GM12878 (cell line): ENCODE data around the gene GEMIN7. TPM values are rescaled to one million over a fixed set of nuclear protein-coding genes. Genes with fewer than 3 reads are reported as not detected.
A peak's percentile ranks its signal among the peaks of the same experiment; 100 is the strongest.

Experiments
- ATAC-seq: fragments of 200-7000 bp; cut with Tn5 transposase; 3 replicates; pipeline ENCODE4 v1.9.1; 2020; ENCODE audit warnings: mild to moderate bottlenecking, moderate library complexity
- BruUV-seq: library from RNA; stranded (reverse); fragments of 400-500 nt; replicated peaks from 2 replicates; lab custom pipeline; 2021; lab: Mats Ljungman, UMichigan
- CTCF ChIA-PET: fragments of 300-600 bp; sonication (Branson Sonifier 250); formaldehyde crosslinking; extraction: SDS; loops from one replicate; lab custom pipeline; 2021; ENCODE audit warnings: inconsistent platforms; lab: Yijun Ruan, JAX
- POLR2A ChIA-PET: fragments of 350-600 bp; formaldehyde crosslinking; extraction: SDS; loops from one replicate; lab custom pipeline; 2021; ENCODE audit warnings: inconsistent platforms; lab: Charles Lee
- RAD21 ChIA-PET: fragments of 300-600 bp; sonication (Branson Sonifier 250); formaldehyde crosslinking; loops from one replicate; lab custom pipeline; 2023; ENCODE audit warnings: antibody characterized with exemption; ENCODE audit not compliant: unreplicated experiment; lab: Charles Lee
- SMC1A ChIA-PET: fragments of 300-600 bp; sonication (Branson Sonifier 250); formaldehyde crosslinking; loops from one replicate; lab custom pipeline; 2023; ENCODE audit not compliant: unreplicated experiment, uncharacterized antibody; lab: Charles Lee
- DNase-seq: peaks from one replicate; pipeline ENCODE4 v3.0.0-alpha.2; 2011; ENCODE audit warnings: low read depth, low spot score
- FAIRE-seq: peaks from 3 replicates; lab custom pipeline; 2011; peaks lifted over from hg19 to GRCh38; lab: Jason Lieb, UNC
- H2AFZ ChIP-seq: 2 replicates; pipeline ENCODE4 v1.6.0; 2011; ENCODE audit warnings: low read depth, low read length, control low read depth; ENCODE audit not compliant: control insufficient read depth
- H3K27ac ChIP-seq: 2 replicates; pipeline ENCODE4 v1.5.1; 2011; ENCODE audit warnings: control low read depth; ENCODE audit not compliant: control insufficient read depth, insufficient read depth
- H3K27me3 ChIP-seq, 2 experiments: replicated peaks in 1 of 2; 2 replicates each; pipeline versions ENCODE4 v1.6.0 to v1.6.1; 2011; ENCODE audit warnings: low read length in 1 of 2; ENCODE audit not compliant: control insufficient read depth in 2 of 2, insufficient read depth in 2 of 2
- H3K36me3 ChIP-seq, 2 experiments: 2 replicates each; pipeline ENCODE4 v1.5.1; 2011; ENCODE audit warnings: low read length in 1 of 2; ENCODE audit not compliant: control insufficient read depth in 2 of 2, insufficient read depth in 2 of 2
- H3K4me1 ChIP-seq: 2 replicates; pipeline ENCODE4 v1.6.1; 2011; ENCODE audit warnings: mild to moderate bottlenecking, low read length, moderate library complexity, mixed read lengths; ENCODE audit not compliant: control insufficient read depth, insufficient read depth
- H3K4me2 ChIP-seq: 2 replicates; pipeline ENCODE4 v1.6.0; 2011; ENCODE audit warnings: control low read depth; ENCODE audit not compliant: control insufficient read depth, insufficient read depth
- H3K4me3 ChIP-seq: fragments of 200-600 bp; sonication (generic); 2 replicates; pipeline ENCODE4 v1.5.1; 2016
- H3K79me2 ChIP-seq: 2 replicates; pipeline ENCODE4 v1.6.0; 2011; ENCODE audit warnings: low read length; ENCODE audit not compliant: control insufficient read depth, insufficient read depth
- H3K9ac ChIP-seq: 2 replicates; pipeline ENCODE4 v1.8.0; 2011; ENCODE audit warnings: low read length, control low read depth, mixed read lengths; ENCODE audit not compliant: control insufficient read depth, insufficient read depth
- H3K9me3 ChIP-seq: replicated peaks from 3 replicates; pipeline ENCODE4 v1.5.1; 2011; ENCODE audit warnings: mild to moderate bottlenecking, low read length; ENCODE audit not compliant: control insufficient read depth, insufficient read depth
- H4K20me1 ChIP-seq: 2 replicates; pipeline ENCODE4 v1.6.0; 2011; ENCODE audit not compliant: control insufficient read depth, insufficient read depth
- CBX5 ChIP-seq: sonication (generic); IDR thresholded peaks from 2 replicates; pipeline ENCODE4 v1.6.1; 2016; ENCODE audit warnings: low read depth, moderate library complexity, mild to moderate bottlenecking, inconsistent platforms
- CREM ChIP-seq: IDR thresholded peaks from 2 replicates; pipeline ENCODE4 v1.6.1; 2014; ENCODE audit warnings: antibody characterized with exemption, low read depth
- ESRRA ChIP-seq: IDR thresholded peaks from 2 replicates; pipeline ENCODE4 v1.6.1; 2012; ENCODE audit warnings: mild to moderate bottlenecking, low read length, improper control_type of control experiment
- JUND ChIP-seq: IDR thresholded peaks from 2 replicates; pipeline ENCODE4 v1.6.1; 2012; ENCODE audit warnings: low read depth, mild to moderate bottlenecking, low read length, improper control_type of control experiment, moderate library complexity
- NFIC ChIP-seq: IDR thresholded peaks from 2 replicates; pipeline ENCODE4 v1.6.1; 2012; ENCODE audit warnings: low read depth, mild to moderate bottlenecking, inconsistent platforms, low read length, moderate library complexity
- RCOR1 ChIP-seq: conservative IDR thresholded peaks from 2 replicates; pipeline ENCODE4 v1.6.1; 2012; ENCODE audit warnings: low read depth, low read length, improper control_type of control experiment
- SMAD1 ChIP-seq: fragments of 450-650 bp; IDR thresholded peaks from 2 replicates; pipeline ENCODE4 v1.6.1; 2018; ENCODE audit warnings: mild to moderate bottlenecking, low read depth; ENCODE audit not compliant: partially characterized antibody
- SPI1 ChIP-seq: IDR thresholded peaks from 2 replicates; pipeline ENCODE4 v1.6.1; 2011; ENCODE audit warnings: low read depth, mild to moderate bottlenecking, low read length, moderate library complexity, borderline replicate concordance; ENCODE audit not compliant: insufficient read depth
- STAT3 ChIP-seq: IDR thresholded peaks from 2 replicates; pipeline ENCODE4 v1.6.1; 2011; ENCODE audit warnings: low read depth, low read length, improper control_type of control experiment
- ZBED1 ChIP-seq: IDR thresholded peaks from 2 replicates; pipeline ENCODE4 v1.6.1; 2016; ENCODE audit warnings: borderline replicate concordance
- WGBS: methylation state at CpG from one replicate; pipeline ENCODE4 v1.1.6; 2016; ENCODE audit warnings: low lambda C conversion rate; ENCODE audit not compliant: insufficient replicate concordance, insufficient coverage; ENCODE audit errors: missing lambda C conversion rate; 5-methylcytosine and 5-hydroxymethylcytosine counted together
- in situ Hi-C: fragments of 300-500 bp; cut with MboI; formaldehyde crosslinking; loops from 9 replicates; pipeline ENCODE4 v1.14.3; 2018; ENCODE audit warnings: mixed read lengths
- intact Hi-C: fragments of 100-400 bp; cut with micrococcal nuclease; formaldehyde crosslinking; loops from one replicate; pipeline ENCODE4 v1.14.2; 2022; ENCODE audit not compliant: unreplicated experiment
- polyA plus RNA-seq, 11 experiments: library from polyadenylated mRNA; depleted of rRNA in 4 of 11; unstranded in 6 of 11; stranded (reverse) in 5 of 11; fragments of >200 nt; fragmentation: Nextera tagmentation in 4 of 11; fragmentation: Illumina TruSeq in 1 of 11; extraction: Ambion mirVana in 4 of 11; extraction: Trizol in 1 of 11; gene quantifications; 1 replicate in 1 of 11; 2 replicates in 10 of 11; pipeline versions ENCODE4 v1.2.1 to v1.2.3, GENCODE V29; 2011 to 2016; ENCODE audit warnings: inconsistent platforms in 2 of 11, missing spikeins in 2 of 11, low read depth in 1 of 11
- total RNA-seq, 4 experiments: library from RNA; depleted of rRNA in 3 of 4; stranded (reverse); fragments of >200 nt in 3 of 4; fragmentation: Illumina TruSeq in 1 of 4; extraction: Trizol in 1 of 4; gene quantifications; 2 replicates each; pipeline versions ENCODE4 v1.2.1 to v1.2.3, GENCODE V29; 2013 to 2021
- TF ChIP-seq, protein P1 (sequence below): fragments of 450-650 bp; IDR thresholded peaks from 2 replicates; pipeline ENCODE4 v1.6.1; 2017; ENCODE audit warnings: borderline replicate concordance
- TF ChIP-seq, protein P2 (sequence below), 3 experiments: IDR thresholded peaks in 2 of 3; conservative IDR thresholded peaks in 1 of 3; 2 replicates each; pipeline ENCODE4 v1.5.1; 2011; ENCODE audit warnings: low read depth in 3 of 3, low read length in 3 of 3, mild to moderate bottlenecking in 3 of 3, control low read depth in 2 of 3, moderate library complexity in 2 of 3, inconsistent platforms in 1 of 3, mixed read lengths in 1 of 3; ENCODE audit not compliant: control insufficient read depth in 2 of 3, insufficient read depth in 1 of 3; ENCODE audit errors: extremely low read depth in 1 of 3
- TF ChIP-seq, protein P3 (sequence below): fragments of 450-650 bp; IDR thresholded peaks from 2 replicates; pipeline ENCODE4 v1.6.1; 2018; ENCODE audit warnings: mild to moderate bottlenecking, low read depth, moderate library complexity; ENCODE audit not compliant: partially characterized antibody
- TF ChIP-seq, protein P4 (sequence below): IDR thresholded peaks from 2 replicates; pipeline ENCODE4 v1.6.1; 2011; ENCODE audit warnings: low read depth, low read length, improper control_type of control experiment, borderline replicate concordance

Gene GEMIN7
- total and polyA plus RNA-seq, 10 of the 15 experiments (the other 5 are each of a cell fraction or from before 2014, with no cell fraction given) = 21.1 to 76.7 (median 44.9) TPM

- Histone ChIP-seq H3K4me2 (peak overlapping the region; percentile 81), H3K9ac (peak overlapping the region; percentile 50), H3K9me3 (no peaks in the 10 kb centered on the region)
- RAD21 ChIA-PET = interaction anchor here (1.0 to 2.2 kb wide), 6 partner anchors 15 to 208 kb away, joined by 3 to 12 read pairs (median 4); partner anchors contain the start of genes BLOC1S3 and TRAPPC6A
- 85% methylated on average over 5 of the region's 5 CpGs for WGBS
- TF ChIP-seq NFIC (no peak), CREM (no peak), SMAD1 (no peak), RCOR1 (no peak), ZBED1 (no peak), SPI1 (no peak), ESRRA (no peak), CBX5 (no peak), STAT3 (no peak), JUND (no peak)
- TF ChIP-seq, protein P1, sequence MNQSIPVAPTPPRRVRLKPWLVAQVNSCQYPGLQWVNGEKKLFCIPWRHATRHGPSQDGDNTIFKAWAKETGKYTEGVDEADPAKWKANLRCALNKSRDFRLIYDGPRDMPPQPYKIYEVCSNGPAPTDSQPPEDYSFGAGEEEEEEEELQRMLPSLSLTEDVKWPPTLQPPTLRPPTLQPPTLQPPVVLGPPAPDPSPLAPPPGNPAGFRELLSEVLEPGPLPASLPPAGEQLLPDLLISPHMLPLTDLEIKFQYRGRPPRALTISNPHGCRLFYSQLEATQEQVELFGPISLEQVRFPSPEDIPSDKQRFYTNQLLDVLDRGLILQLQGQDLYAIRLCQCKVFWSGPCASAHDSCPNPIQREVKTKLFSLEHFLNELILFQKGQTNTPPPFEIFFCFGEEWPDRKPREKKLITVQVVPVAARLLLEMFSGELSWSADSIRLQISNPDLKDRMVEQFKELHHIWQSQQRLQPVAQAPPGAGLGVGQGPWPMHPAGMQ = no peak
- TF ChIP-seq, protein P2, sequence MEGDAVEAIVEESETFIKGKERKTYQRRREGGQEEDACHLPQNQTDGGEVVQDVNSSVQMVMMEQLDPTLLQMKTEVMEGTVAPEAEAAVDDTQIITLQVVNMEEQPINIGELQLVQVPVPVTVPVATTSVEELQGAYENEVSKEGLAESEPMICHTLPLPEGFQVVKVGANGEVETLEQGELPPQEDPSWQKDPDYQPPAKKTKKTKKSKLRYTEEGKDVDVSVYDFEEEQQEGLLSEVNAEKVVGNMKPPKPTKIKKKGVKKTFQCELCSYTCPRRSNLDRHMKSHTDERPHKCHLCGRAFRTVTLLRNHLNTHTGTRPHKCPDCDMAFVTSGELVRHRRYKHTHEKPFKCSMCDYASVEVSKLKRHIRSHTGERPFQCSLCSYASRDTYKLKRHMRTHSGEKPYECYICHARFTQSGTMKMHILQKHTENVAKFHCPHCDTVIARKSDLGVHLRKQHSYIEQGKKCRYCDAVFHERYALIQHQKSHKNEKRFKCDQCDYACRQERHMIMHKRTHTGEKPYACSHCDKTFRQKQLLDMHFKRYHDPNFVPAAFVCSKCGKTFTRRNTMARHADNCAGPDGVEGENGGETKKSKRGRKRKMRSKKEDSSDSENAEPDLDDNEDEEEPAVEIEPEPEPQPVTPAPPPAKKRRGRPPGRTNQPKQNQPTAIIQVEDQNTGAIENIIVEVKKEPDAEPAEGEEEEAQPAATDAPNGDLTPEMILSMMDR (IDR thresholded peaks at IDR 0.05 in 2 of 3, conservative IDR thresholded peaks at IDR 0.05 in 1 of 3; ENCODE audit: control insufficient read depth in 2 of 3, extremely low read depth in 1 of 3, insufficient read depth in 1 of 3, low read depth in 3 of 3, low read length in 3 of 3) = no peak
- TF ChIP-seq, protein P3, sequence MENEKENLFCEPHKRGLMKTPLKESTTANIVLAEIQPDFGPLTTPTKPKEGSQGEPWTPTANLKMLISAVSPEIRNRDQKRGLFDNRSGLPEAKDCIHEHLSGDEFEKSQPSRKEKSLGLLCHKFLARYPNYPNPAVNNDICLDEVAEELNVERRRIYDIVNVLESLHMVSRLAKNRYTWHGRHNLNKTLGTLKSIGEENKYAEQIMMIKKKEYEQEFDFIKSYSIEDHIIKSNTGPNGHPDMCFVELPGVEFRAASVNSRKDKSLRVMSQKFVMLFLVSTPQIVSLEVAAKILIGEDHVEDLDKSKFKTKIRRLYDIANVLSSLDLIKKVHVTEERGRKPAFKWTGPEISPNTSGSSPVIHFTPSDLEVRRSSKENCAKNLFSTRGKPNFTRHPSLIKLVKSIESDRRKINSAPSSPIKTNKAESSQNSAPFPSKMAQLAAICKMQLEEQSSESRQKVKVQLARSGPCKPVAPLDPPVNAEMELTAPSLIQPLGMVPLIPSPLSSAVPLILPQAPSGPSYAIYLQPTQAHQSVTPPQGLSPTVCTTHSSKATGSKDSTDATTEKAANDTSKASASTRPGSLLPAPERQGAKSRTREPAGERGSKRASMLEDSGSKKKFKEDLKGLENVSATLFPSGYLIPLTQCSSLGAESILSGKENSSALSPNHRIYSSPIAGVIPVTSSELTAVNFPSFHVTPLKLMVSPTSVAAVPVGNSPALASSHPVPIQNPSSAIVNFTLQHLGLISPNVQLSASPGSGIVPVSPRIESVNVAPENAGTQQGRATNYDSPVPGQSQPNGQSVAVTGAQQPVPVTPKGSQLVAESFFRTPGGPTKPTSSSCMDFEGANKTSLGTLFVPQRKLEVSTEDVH = no peak
- TF ChIP-seq, protein P4, sequence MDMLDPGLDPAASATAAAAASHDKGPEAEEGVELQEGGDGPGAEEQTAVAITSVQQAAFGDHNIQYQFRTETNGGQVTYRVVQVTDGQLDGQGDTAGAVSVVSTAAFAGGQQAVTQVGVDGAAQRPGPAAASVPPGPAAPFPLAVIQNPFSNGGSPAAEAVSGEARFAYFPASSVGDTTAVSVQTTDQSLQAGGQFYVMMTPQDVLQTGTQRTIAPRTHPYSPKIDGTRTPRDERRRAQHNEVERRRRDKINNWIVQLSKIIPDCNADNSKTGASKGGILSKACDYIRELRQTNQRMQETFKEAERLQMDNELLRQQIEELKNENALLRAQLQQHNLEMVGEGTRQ = no peak
- TF ChIP-seq, all 136 proteins: peak for 0
- no TSS peak for BruUV-seq
- Histone ChIP-seq H2AFZ (no peak overlapping the region), H3K79me2 (peaks cover 69% of the 10 kb centered on the region), H3K4me1 (peaks cover 84% of the 10 kb centered on the region), H3K4me3 (peak overlapping the region; percentile 31; the same call in 1 of the 2 replicates), H3K36me3 (peaks cover 0 to 2% of the 10 kb centered on the region in 2 experiments; a peak in 1 of 4 replicates), H4K20me1 (peaks cover 3% of the 10 kb centered on the region; the same call in 1 of the 2 replicates), H3K27me3 (no peaks in the 10 kb centered on the region), H3K27ac (peak overlapping the region; percentile 66)
- FAIRE-seq = no peak
- in situ Hi-C loops (no loop called here), intact Hi-C loops (no loop called here)
- peak; percentile 22 for ATAC-seq
- ChIA-PET POLR2A (interaction anchor here (0.9 to 2.9 kb wide), 9 partner anchors 13 to 466 kb away, joined by 3 to 18 read pairs (median 4); partner anchors contain the start of genes BLOC1S3, FOSB, OPA3 and PPP1R37), SMC1A (interaction anchor here (1.0 to 2.3 kb wide), 7 partner anchors 15 to 60 kb away, joined by 3 to 7 read pairs (median 5); partner anchors contain the start of genes BLOC1S3, PPP1R37 and TRAPPC6A), CTCF (interaction anchor here (0.8 to 3.2 kb wide), 10 partner anchors 8 to 360 kb away, joined by 3 to 16 read pairs (median 4); partner anchors contain the start of genes BLOC1S3, PPP1R37 and TRAPPC6A)
- no peak for DNase-seq
Measured at GRCh38 chr19:45118106-45118505, 39.0 kb downstream of the GEMIN7 start.
